ENCODE results near the gene DNAH12. TPM values are rescaled to one million over a fixed set of nuclear protein-coding genes. Genes with fewer than 3 reads are reported as not detected.

DNAH12 gene
- polyA plus RNA-seq, 1 donor from 2014 or later, result 1.8 TPM

- H3K9me3 ChIP-seq (ENCODE audit: low read length), result no peaks in the 10 kb centered on the region
- no peak overlapping the region for H3K27ac ChIP-seq (ENCODE audit: low read length)
- H2AFZ ChIP-seq (ENCODE audit: low read depth, low read length), result no peak overlapping the region
- no peak overlapping the region for H3K4me2 ChIP-seq (ENCODE audit: low read length)
- no peak overlapping the region for H3K4me3 ChIP-seq (ENCODE audit: low read length)
- peaks cover 4% of the 10 kb centered on the region for H3K36me3 ChIP-seq (ENCODE audit: insufficient read depth, low read length)
- no peaks in the 10 kb centered on the region for H3F3A ChIP-seq (ENCODE audit: insufficient read depth, low read length, poor library complexity, severe bottlenecking)
- H4K20me1 ChIP-seq (ENCODE audit: insufficient read depth), result no peaks in the 10 kb centered on the region
- H3K9ac ChIP-seq (ENCODE audit: low read length), result no peak overlapping the region
- H3K27me3 ChIP-seq (ENCODE audit: insufficient read depth, low read depth, low read length), result no peaks in the 10 kb centered on the region
- TF ChIP-seq TAF1 (IDR thresholded peaks at IDR 0.05; ENCODE audit: low read depth) (no peak), POLR2AphosphoS5 (IDR thresholded peaks at IDR 0.05) (no peak), EP300 (conservative IDR thresholded peaks at IDR 0.05; ENCODE audit: poor library complexity, severe bottlenecking) (no peak), SMC3 (conservative IDR thresholded peaks at IDR 0.05; ENCODE audit: poor library complexity) (no peak), MXI1 (conservative IDR thresholded peaks at IDR 0.05; ENCODE audit: poor library complexity, severe bottlenecking) (no peak)
- TF ChIP-seq, protein P1, sequence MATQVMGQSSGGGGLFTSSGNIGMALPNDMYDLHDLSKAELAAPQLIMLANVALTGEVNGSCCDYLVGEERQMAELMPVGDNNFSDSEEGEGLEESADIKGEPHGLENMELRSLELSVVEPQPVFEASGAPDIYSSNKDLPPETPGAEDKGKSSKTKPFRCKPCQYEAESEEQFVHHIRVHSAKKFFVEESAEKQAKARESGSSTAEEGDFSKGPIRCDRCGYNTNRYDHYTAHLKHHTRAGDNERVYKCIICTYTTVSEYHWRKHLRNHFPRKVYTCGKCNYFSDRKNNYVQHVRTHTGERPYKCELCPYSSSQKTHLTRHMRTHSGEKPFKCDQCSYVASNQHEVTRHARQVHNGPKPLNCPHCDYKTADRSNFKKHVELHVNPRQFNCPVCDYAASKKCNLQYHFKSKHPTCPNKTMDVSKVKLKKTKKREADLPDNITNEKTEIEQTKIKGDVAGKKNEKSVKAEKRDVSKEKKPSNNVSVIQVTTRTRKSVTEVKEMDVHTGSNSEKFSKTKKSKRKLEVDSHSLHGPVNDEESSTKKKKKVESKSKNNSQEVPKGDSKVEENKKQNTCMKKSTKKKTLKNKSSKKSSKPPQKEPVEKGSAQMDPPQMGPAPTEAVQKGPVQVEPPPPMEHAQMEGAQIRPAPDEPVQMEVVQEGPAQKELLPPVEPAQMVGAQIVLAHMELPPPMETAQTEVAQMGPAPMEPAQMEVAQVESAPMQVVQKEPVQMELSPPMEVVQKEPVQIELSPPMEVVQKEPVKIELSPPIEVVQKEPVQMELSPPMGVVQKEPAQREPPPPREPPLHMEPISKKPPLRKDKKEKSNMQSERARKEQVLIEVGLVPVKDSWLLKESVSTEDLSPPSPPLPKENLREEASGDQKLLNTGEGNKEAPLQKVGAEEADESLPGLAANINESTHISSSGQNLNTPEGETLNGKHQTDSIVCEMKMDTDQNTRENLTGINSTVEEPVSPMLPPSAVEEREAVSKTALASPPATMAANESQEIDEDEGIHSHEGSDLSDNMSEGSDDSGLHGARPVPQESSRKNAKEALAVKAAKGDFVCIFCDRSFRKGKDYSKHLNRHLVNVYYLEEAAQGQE (IDR thresholded peaks at IDR 0.05; ENCODE audit: borderline replicate concordance), result no peak
- no peaks in the 10 kb centered on the region for H3K9me2 ChIP-seq (ENCODE audit: insufficient read depth, low read length)
- no peaks in the 10 kb centered on the region for H3K79me2 ChIP-seq (replicated peaks; ENCODE audit: insufficient read depth, low read length)
Measured at GRCh38 chr3:57274845-57275244, 269.3 kb downstream of the DNAH12 start.

DNA sequence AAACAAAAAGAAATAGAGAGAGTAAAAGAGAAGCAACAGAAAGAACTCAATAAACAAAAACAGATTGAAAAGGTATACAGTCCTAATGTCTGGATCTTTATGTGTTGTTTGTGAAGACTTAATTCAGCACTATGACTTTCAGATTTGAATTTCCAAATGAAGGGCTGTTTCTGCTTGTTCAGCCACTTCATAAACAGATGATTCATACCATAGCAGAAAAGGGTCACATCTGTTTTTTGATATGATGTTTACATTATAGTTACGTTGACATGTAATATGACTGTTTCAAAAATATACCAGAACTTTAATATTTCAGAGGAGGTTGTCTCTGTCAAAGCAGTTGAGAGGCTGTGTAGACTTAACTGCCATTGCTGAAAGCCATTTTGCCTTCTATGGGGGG lies 275.7 kb downstream of the DNAH12 start:
- H3K4me3 ChIP-seq (ENCODE audit: low read length), result no peak overlapping the region
- no peak for TF ChIP-seq RAD21 (conservative IDR thresholded peaks at IDR 0.05)
- TF ChIP-seq SMC3 (conservative IDR thresholded peaks at IDR 0.05; ENCODE audit: poor library complexity), result no peak
- no peak for TF ChIP-seq EP300 (conservative IDR thresholded peaks at IDR 0.05; ENCODE audit: poor library complexity, severe bottlenecking)
- no peak for TF ChIP-seq EZH2 (IDR thresholded peaks at IDR 0.05; ENCODE audit: borderline replicate concordance, insufficient read depth, low read length, poor library complexity, severe bottlenecking)
- no peak for TF ChIP-seq MXI1 (conservative IDR thresholded peaks at IDR 0.05; ENCODE audit: poor library complexity, severe bottlenecking)
- TF ChIP-seq, protein P1 (IDR thresholded peaks at IDR 0.05; ENCODE audit: borderline replicate concordance), result no peak
- no peak for TF ChIP-seq POLR2AphosphoS5 (IDR thresholded peaks at IDR 0.05)
- no peak for TF ChIP-seq TAF1 (IDR thresholded peaks at IDR 0.05; ENCODE audit: low read depth)
- TF ChIP-seq, protein P2, sequence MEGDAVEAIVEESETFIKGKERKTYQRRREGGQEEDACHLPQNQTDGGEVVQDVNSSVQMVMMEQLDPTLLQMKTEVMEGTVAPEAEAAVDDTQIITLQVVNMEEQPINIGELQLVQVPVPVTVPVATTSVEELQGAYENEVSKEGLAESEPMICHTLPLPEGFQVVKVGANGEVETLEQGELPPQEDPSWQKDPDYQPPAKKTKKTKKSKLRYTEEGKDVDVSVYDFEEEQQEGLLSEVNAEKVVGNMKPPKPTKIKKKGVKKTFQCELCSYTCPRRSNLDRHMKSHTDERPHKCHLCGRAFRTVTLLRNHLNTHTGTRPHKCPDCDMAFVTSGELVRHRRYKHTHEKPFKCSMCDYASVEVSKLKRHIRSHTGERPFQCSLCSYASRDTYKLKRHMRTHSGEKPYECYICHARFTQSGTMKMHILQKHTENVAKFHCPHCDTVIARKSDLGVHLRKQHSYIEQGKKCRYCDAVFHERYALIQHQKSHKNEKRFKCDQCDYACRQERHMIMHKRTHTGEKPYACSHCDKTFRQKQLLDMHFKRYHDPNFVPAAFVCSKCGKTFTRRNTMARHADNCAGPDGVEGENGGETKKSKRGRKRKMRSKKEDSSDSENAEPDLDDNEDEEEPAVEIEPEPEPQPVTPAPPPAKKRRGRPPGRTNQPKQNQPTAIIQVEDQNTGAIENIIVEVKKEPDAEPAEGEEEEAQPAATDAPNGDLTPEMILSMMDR (IDR thresholded peaks at IDR 0.05; ENCODE audit: poor library complexity, severe bottlenecking), result no peak
- H3K27ac ChIP-seq (ENCODE audit: low read length), result no peak overlapping the region
- peaks cover 9% of the 10 kb centered on the region for H3K36me3 ChIP-seq (ENCODE audit: insufficient read depth, low read length)
- no peak overlapping the region for H3K4me2 ChIP-seq (ENCODE audit: low read length)
- H3F3A ChIP-seq (ENCODE audit: insufficient read depth, low read length, poor library complexity, severe bottlenecking), result no peaks in the 10 kb centered on the region
- H3K9me2 ChIP-seq (ENCODE audit: insufficient read depth, low read length), result no peaks in the 10 kb centered on the region
- H3K79me2 ChIP-seq (replicated peaks; ENCODE audit: insufficient read depth, low read length), result no peaks in the 10 kb centered on the region
- H3K9ac ChIP-seq (ENCODE audit: low read length), result no peak overlapping the region
- no peaks in the 10 kb centered on the region for H3K9me3 ChIP-seq (ENCODE audit: low read length)
- no peaks in the 10 kb centered on the region for H3K27me3 ChIP-seq (ENCODE audit: insufficient read depth, low read depth, low read length)
- H2AFZ ChIP-seq (ENCODE audit: low read depth, low read length), result no peak overlapping the region
- H4K20me1 ChIP-seq (ENCODE audit: insufficient read depth), result no peaks in the 10 kb centered on the region

All from neural cell (in vitro differentiated cells).